HepG2 (cell line): ENCODE measurements around the gene STX4. TPM values are rescaled to one million over a fixed set of nuclear protein-coding genes. Genes with fewer than 3 reads are reported as not detected.
A peak's percentile ranks its signal among the peaks of the same experiment; 100 is the strongest.

Experiments
- ATAC-seq: fragments of 200-7000 bp; cut with Tn5 transposase; 3 replicates; pipeline ENCODE4 v1.9.1; 2020; ENCODE audit warnings: mild to moderate bottlenecking, moderate library complexity
- BruUV-seq: library from RNA; stranded (reverse); fragments of 400-500 nt; replicated peaks from 2 replicates; lab custom pipeline; 2021; lab: Mats Ljungman, UMichigan
- CTCF ChIA-PET: fragments of 300-600 bp; formaldehyde crosslinking; extraction: SDS; loops from one replicate; lab custom pipeline; 2021; ENCODE audit warnings: low total read pairs, inconsistent platforms, low intra/inter-chr PET ratio; lab: Yijun Ruan, JAX
- POLR2A ChIA-PET: fragments of 350-600 bp; sonication (Branson Sonifier 250); formaldehyde crosslinking; loops from one replicate; lab custom pipeline; 2020; ENCODE audit warnings: antibody characterized with exemption, inconsistent platforms; lab: Yijun Ruan, JAX
- DNase-seq: peaks from one replicate; pipeline ENCODE4 v3.0.0-alpha.2; 2015; ENCODE audit warnings: low spot score
- FAIRE-seq: peaks from 3 replicates; lab custom pipeline; 2011; peaks lifted over from hg19 to GRCh38; lab: Jason Lieb, UNC
- H2AFZ ChIP-seq: one replicate; pipeline ENCODE4 v1.6.1; 2011; ENCODE audit warnings: low read length, inconsistent platforms
- H3K27ac ChIP-seq: fragments of 300-600 bp; 3 replicates; pipeline ENCODE4 v1.8.0; 2011; ENCODE audit warnings: mixed run types, mild to moderate bottlenecking, mixed read lengths, low read length, inconsistent platforms; ENCODE audit not compliant: insufficient read depth; ENCODE audit errors: extremely low read length
- H3K27me3 ChIP-seq, 2 experiments: fragments of 200-600 bp in 1 of 2; 2 replicates in 1 of 2; 3 replicates in 1 of 2; pipeline versions ENCODE4 v1.6.0 to v1.8.0; 2011; ENCODE audit warnings: low read length in 2 of 2, mild to moderate bottlenecking in 2 of 2, moderate library complexity in 2 of 2, inconsistent platforms in 1 of 2; ENCODE audit not compliant: insufficient read depth in 2 of 2, control insufficient read depth in 1 of 2
- H3K36me3 ChIP-seq, 2 experiments: fragments of 200-600 bp in 1 of 2; replicated peaks in 1 of 2; 2 replicates in 1 of 2; 3 replicates in 1 of 2; pipeline versions ENCODE4 v1.5.1 to v1.8.0; 2011; ENCODE audit warnings: low read length in 2 of 2, inconsistent platforms in 1 of 2; ENCODE audit not compliant: insufficient read depth in 2 of 2, control insufficient read depth in 1 of 2
- H3K4me1 ChIP-seq: 2 replicates; pipeline ENCODE4 v1.5.1; 2012; ENCODE audit warnings: low read length, inconsistent platforms; ENCODE audit not compliant: insufficient read depth
- H3K4me2 ChIP-seq: 2 replicates; pipeline ENCODE4 v1.6.0; 2011; ENCODE audit warnings: low read depth, low read length, inconsistent platforms
- H3K4me3 ChIP-seq, 3 experiments: fragments of 200-600 bp in 1 of 3; sonication (generic), shearing (Covaris generic) in 1 of 3; replicated peaks in 1 of 3; 2 replicates each; pipeline ENCODE4 v1.5.1; 2011 to 2016; ENCODE audit warnings: low read length in 3 of 3, inconsistent platforms in 2 of 3, low read depth in 2 of 3, mild to moderate bottlenecking in 2 of 3, control low read depth in 1 of 3, mixed read lengths in 1 of 3; ENCODE audit not compliant: insufficient read depth in 1 of 3
- H3K79me2 ChIP-seq: one replicate; pipeline ENCODE4 v1.6.1; 2011; ENCODE audit warnings: low read length, inconsistent platforms; ENCODE audit not compliant: insufficient read depth
- H3K9ac ChIP-seq: 2 replicates; pipeline ENCODE4 v1.6.0; 2011; ENCODE audit warnings: mild to moderate bottlenecking, low read depth, low read length, inconsistent platforms; ENCODE audit not compliant: insufficient read depth
- H3K9me3 ChIP-seq: 2 replicates; pipeline ENCODE4 v1.5.1; 2012; ENCODE audit warnings: mild to moderate bottlenecking, low read length
- H4K20me1 ChIP-seq: 2 replicates; pipeline ENCODE4 v1.6.0; 2011; ENCODE audit warnings: inconsistent platforms, mild to moderate bottlenecking, low read length, moderate library complexity; ENCODE audit not compliant: insufficient read depth
- AGO2 ChIP-seq: fragments of 200-400 bp; formaldehyde crosslinking; optimal IDR thresholded peaks from 2 replicates; pipeline ENCODE3; 2017; ENCODE audit warnings: mild to moderate bottlenecking, low read depth, low read length, moderate library complexity
- FOSL2 ChIP-seq: sonication (generic); formaldehyde crosslinking; IDR thresholded peaks from 2 replicates; pipeline ENCODE4 v1.4.0; 2020; ENCODE audit warnings: missing genetic modification reagents
- HNRNPH1 ChIP-seq: fragments of 200-400 bp; formaldehyde crosslinking; optimal IDR thresholded peaks from 2 replicates; pipeline ENCODE3; 2017; ENCODE audit warnings: mild to moderate bottlenecking, low read depth, low read length
- NRL ChIP-seq: sonication (generic); formaldehyde crosslinking; IDR thresholded peaks from 2 replicates; pipeline ENCODE4 v1.5.0; 2020; ENCODE audit warnings: missing genetic modification reagents, mild to moderate bottlenecking, moderate library complexity, borderline replicate concordance
- RBFOX2 ChIP-seq: fragments of 200-400 bp; formaldehyde crosslinking; IDR thresholded peaks from 2 replicates; pipeline ENCODE4 v1.6.1; 2017; ENCODE audit warnings: low read depth, mild to moderate bottlenecking, low read length
- SSRP1 ChIP-seq: IDR thresholded peaks from 2 replicates; pipeline ENCODE4 v1.6.1; 2016; ENCODE audit warnings: control low read depth
- ZC3H13 ChIP-seq: sonication (generic); formaldehyde crosslinking; IDR thresholded peaks from 2 replicates; pipeline ENCODE4 v1.8.1; 2023; ENCODE audit warnings: mild to moderate bottlenecking, missing genetic modification reagents, moderate library complexity
- ZNF329 ChIP-seq: sonication (generic); formaldehyde crosslinking; IDR thresholded peaks from 2 replicates; pipeline ENCODE4 v1.9.0; 2021; ENCODE audit warnings: low read depth, mild to moderate bottlenecking, missing genetic modification reagents
- ZNF768 ChIP-seq: sonication (generic); formaldehyde crosslinking; IDR thresholded peaks from 2 replicates; pipeline ENCODE4 v1.4.0; 2020; ENCODE audit warnings: missing genetic modification reagents
- WGBS: methylation state at CpG from one replicate; pipeline ENCODE4 v1.1.6; 2017; ENCODE audit warnings: low lambda C conversion rate; 5-methylcytosine and 5-hydroxymethylcytosine counted together
- in situ Hi-C: cut with HindIII; loops from 2 replicates; pipeline ENCODE4 v1.10.0; 2017; ENCODE audit warnings: low pct_unique_long_range_greater_than_20kb; ENCODE audit not compliant: extremely low pct_ligation_motif_present
- intact Hi-C: fragments of 100-400 bp; cut with micrococcal nuclease; formaldehyde crosslinking; loops from one replicate; pipeline ENCODE4 v1.10.0; 2022; ENCODE audit not compliant: unreplicated experiment
- polyA plus RNA-seq, 8 experiments: library from polyadenylated mRNA; depleted of rRNA in 3 of 8; stranded (reverse) in 7 of 8; unstranded in 1 of 8; fragments of >200 nt; fragmentation: Illumina TruSeq in 4 of 8; extraction: Trizol in 4 of 8; gene quantifications; 2 replicates each; pipeline versions ENCODE4 v1.2.1 to v1.2.3, GENCODE V29; 2011 to 2016; ENCODE audit warnings: low read depth in 4 of 8, missing spikeins in 1 of 8, mixed read lengths in 1 of 8; ENCODE audit not compliant: insufficient read depth in 1 of 8
- total RNA-seq, 5 experiments: library from RNA; depleted of rRNA; stranded (reverse); fragments of >200 nt; fragmentation: Illumina TruSeq; extraction: Trizol; gene quantifications; 2 replicates each; pipeline ENCODE4 v1.2.3, GENCODE V29; 2016; ENCODE audit warnings: low read depth in 1 of 5

The STX4 gene
- total and polyA plus RNA-seq, 2 of the 13 experiments (the other 11 are each of a cell fraction or from before 2014, with no cell fraction given): 29.2 to 34.6 TPM

DNA sequence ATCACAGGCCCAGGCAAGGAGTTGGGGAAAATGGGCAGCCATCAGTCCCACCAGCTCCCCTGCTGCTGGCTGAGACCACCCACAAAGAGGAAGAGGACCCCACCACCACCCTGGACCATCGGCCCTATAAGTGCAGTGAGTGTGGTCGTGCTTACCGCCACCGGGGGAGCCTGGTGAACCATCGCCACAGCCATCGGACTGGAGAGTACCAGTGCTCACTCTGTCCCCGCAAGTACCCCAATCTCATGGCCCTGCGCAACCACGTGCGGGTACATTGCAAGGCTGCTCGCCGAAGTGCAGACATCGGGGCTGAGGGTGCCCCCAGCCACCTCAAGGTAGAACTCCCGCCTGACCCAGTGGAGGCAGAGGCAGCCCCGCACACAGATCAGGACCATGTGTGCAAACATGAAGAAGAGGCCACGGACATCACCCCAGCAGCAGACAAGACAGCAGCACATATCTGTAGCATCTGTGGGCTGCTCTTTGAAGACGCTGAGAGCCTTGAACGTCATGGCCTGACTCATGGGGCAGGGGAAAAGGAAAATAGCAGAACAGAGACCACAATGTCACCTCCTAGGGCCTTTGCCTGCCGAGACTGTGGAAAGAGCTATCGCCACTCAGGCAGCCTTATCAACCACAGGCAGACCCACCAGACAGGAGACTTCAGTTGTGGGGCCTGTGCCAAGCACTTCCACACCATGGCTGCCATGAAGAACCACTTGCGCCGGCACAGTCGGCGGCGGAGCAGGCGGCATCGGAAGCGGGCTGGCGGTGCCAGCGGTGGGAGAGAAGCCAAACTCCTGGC is 44.4 kb downstream of the STX4 start:
- ATAC-seq (no peak), DNase-seq (no peak), FAIRE-seq (no peak)
- BruUV-seq: no TSS peak
- intact Hi-C loops (no loop called here), in situ Hi-C loops (no loop called here)
- no peak overlapping the region for H3K4me2 ChIP-seq
- no peaks in the 10 kb centered on the region; a peak in 1 of 5 replicates for H3K27me3 ChIP-seq
- no peaks in the 10 kb centered on the region for H4K20me1 ChIP-seq
- ChIA-PET POLR2A (interaction anchor here (2.2 kb wide), 1 partner anchor 15 kb away, joined by 6 read pairs; no protein-coding TSS in a partner anchor), CTCF (no interaction called here)
- peaks cover 23% of the 10 kb centered on the region for H3K79me2 ChIP-seq
- no peak overlapping the region for H3K4me3 ChIP-seq
- TF ChIP-seq ZNF329 (no peak), ZC3H13 (CRISPR knock-in tag) (peak; percentile 41; the same call in 1 of the 2 replicates), RBFOX2 (peak; percentile 49; the same call in 1 of the 2 replicates), HNRNPH1 (no peak), SSRP1 (CRISPR knock-in tag) (0 out of 2 replicates have a peak, but pooled peaks have one; percentile 7), AGO2 (peak; percentile 31), NRL (CRISPR knock-in tag) (no peak), FOSL2 (CRISPR knock-in tag) (no peak), ZNF768 (CRISPR knock-in tag) (0 out of 2 replicates have a peak, but pooled peaks have one; percentile 24)
- WGBS: 97% methylated on average over 18 of the region's 30 CpGs
- H3K9ac ChIP-seq: no peak overlapping the region
- peaks cover 10% of the 10 kb centered on the region for H3K4me1 ChIP-seq
- H3K36me3 ChIP-seq: peaks cover 27 to 53% of the 10 kb centered on the region in 2 experiments
- H2AFZ ChIP-seq: no peak overlapping the region
- H3K27ac ChIP-seq: no peak overlapping the region
- H3K9me3 ChIP-seq: no peaks in the 10 kb centered on the region
